ENCODE results near the gene CPNE6.
"Not testable (repeated sequence)": the region's sequence is repeated elsewhere in the genome, so short reads cannot be mapped to it uniquely, and the experiment has no call there.

The CPNE6 gene

GRCh38 chr14:24105609-24106239, 34.4 kb downstream of the CPNE6 start:
- DNase-seq (ENCODE audit: low read depth in 2 of 2), result not testable (repeated sequence)

DNA sequence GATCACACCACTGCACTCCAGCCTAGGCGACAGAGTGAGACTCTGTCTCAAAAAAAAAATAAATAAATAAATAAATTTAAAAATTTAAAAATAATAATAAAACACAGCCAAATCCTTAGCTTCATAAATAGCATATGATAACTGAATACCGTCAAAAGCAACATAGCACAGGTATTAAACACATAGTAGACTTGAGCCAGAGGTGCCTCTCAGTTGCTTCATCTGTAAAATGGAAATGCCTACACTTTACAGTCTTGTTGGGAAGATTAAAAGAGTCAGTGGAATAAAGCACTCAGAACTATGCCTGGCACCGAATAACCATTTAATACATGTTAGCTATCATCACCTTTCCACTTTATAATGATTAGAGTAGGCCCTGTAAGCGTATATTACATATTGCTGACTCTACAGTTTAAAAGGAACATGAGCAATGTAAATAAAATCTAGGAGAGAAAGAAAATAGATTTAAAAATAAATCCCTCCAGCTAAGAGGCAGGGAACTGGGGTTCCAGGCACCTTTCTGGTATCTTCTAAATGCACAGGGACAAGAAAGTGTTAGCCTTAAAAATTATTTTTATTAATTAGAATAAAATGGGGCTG, 35.4 kb downstream of the CPNE6 start:
- DNase-seq (ENCODE audit: low read depth in 2 of 2), result no peak

GRCh38 chr14:24108336-24108874, 37.0 kb downstream of the CPNE6 start:
- DNase-seq (ENCODE audit: low read depth in 2 of 2), result no peak

DNA sequence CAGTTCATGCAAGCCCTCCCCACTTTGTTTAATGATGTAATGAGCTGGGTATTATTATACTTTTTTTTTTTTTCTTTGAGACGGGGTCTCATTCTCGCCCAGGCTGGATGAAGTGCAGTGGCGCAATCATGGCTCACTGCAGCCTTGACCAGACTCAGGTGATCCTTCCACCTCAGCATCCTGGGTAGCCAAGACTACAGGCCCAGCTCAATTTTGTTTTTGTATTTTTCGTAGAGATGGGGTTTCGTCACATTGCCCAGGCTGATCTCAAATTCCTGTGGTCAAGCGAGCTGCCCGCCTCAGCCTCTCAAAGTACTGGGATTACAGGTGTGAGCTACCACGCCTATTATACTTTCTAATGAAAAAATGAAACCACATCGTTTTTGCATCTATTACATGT, 38.7 kb downstream of the CPNE6 start:
- DNase-seq (ENCODE audit: low read depth in 2 of 2), result no peak

DNA sequence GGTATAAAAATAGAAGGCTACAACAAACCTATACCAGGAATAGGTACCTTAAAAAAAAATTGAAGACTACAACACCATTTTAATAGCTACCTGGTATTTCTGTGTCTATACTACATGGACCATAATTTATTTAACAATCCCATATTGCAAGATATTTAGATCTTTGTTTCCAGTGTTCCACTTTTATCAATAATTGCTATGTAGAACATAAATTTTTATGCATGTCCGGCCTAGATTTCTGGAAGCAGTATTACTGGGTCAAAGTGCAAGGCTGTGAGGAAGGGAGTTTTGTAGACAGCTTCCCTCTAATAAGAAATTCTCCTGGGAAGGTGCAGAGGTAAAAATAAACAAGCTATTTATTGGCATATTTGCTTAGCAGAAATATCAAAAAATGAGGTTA, 39.2 kb downstream of the CPNE6 start:
- no peak for DNase-seq (ENCODE audit: low read depth in 2 of 2)

DNA sequence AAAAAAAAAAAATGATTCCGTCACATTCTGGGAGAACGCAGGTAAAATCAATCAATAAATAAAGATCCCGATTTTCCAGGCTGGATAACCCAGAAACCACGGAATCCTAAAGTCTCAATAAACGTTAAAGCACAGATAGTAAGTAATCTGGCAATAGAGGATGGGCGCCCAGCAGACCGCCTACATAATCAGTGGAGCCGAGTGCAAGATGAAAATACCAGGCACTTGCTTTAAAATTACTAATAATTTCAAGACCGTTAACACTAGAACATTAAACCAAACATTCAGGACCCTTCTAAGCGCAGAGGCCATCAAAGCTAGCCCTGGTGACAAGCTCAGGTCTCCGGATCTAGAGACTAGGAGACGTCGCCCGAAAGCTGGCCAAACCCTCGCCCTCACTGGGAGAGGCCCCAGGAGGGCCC, 42.0 kb downstream of the CPNE6 start:
- no peak for DNase-seq (ENCODE audit: low read depth in 2 of 2)

- peak; percentile 72 to 80 for DNase-seq (ENCODE audit: low read depth in 2 of 2)
Measured at GRCh38 chr14:24113801-24114531, 42.6 kb downstream of the CPNE6 start.

- DNase-seq (ENCODE audit: low read depth in 2 of 2), result peak; percentile 96 to 98
Measured at GRCh38 chr14:24114532-24115421, 43.4 kb downstream of the CPNE6 start, which contains the start of the genes DCAF11 and NRL. Gene DCAF11 (plus strand): TSS chr14:24114777. CDS start chr14:24115595, 818 bp downstream. Gene NRL (minus strand): TSS chr14:24114949. CDS start chr14:24082848, 32,101 bp downstream.

- DNase-seq (ENCODE audit: low read depth in 2 of 2), result no peak
Measured at GRCh38 chr14:24115422-24116127, 44.2 kb downstream of the CPNE6 start.

DNA sequence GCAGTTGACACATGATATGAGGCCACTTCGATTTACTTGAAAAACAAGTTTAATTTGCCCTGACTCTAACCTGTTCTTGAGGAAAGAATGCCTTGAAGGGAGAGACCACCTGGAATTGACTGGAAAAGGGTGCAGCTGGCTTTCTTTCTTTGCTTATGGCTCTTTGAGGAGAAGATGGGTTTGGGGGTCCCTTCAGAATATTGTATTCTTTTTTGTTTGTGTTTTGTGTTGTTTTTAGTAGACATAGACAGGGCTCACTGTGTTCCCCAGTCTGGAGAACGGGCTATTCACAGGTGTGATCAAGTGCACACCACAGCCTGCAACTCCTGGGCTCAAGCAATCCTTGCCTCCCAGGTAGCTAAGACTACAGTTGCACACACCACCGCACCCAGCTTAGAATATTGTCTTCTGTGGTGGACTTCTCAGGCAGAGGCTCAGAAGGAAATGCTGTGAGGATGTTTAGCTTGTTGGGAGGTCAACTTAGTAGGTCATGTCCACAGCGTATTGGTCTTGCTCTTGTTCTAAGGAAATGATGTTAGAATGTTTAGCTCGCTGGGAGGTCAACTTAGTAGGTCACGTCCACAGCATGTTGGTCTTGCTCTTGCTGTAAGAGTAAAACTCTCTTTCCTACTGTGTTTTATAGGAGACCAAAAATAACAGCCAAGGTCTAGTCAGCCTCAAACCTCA, 44.9 kb downstream of the CPNE6 start:
- DNase-seq (ENCODE audit: low read depth in 2 of 2), result no peak

DNA sequence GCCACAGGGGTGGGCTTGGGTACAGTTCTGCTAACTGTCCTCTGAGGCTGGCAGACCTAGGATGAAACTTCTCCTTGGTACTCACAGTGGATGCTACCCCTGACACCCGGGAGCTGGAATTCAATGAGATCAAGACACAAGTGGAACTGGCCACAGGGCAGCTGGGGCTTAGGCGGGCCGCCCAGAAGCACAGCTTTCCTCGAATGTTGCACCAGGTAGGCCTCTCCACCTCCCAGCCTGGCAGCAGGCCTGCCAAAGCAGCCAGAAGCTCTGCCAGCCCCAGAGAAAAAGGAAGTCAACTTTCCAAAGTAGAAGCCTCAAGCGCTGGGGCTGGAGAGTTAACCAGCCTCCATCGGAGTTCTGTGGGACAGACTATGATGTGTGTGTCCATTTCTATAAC, 45.8 kb downstream of the CPNE6 start:
- no peak for DNase-seq (ENCODE audit: low read depth in 2 of 2)

DNA sequence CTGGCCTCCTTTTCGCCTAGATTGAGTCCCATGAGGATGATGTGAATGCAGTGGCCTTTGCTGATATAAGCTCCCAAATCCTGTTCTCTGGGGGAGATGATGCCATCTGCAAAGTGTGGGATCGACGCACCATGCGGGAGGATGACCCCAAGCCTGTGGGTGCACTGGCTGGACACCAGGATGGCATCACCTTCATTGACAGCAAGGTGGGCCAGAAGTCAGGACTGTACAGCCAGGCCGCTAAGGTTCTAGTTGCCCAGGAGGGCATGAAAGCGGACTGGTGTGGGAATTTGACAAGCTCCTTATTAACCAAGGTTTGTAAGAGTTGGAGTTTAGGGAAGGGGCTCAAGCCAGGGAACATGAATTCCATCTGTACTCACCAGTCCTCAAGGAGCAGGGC, 48.3 kb downstream of the CPNE6 start:
- no peak for DNase-seq (ENCODE audit: low read depth in 2 of 2)

GRCh38 chr14:24121210-24121609, 49.8 kb downstream of the CPNE6 start:
- DNase-seq (ENCODE audit: low read depth in 2 of 2), result no peak

DNA sequence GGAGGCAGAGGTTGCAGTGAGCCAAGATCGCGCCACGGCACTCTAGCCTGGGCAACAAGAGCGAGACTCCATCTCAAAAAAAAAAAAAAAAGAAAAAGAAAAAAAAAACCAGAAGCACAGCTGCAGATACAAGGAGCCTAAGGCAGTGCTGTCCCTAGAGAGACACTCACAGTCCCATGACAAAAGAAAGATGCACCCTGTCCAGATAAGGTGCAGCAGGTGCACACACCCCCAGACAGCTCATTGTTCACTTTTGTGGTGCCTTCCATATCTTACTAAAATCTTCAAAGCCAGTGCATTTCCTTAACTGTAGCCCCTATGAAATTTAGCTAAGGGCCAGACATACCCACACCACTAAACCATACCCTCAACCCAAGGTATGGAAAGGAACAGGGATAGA, 51.1 kb downstream of the CPNE6 start:
- no peak for DNase-seq (ENCODE audit: low read depth in 2 of 2)

DNA sequence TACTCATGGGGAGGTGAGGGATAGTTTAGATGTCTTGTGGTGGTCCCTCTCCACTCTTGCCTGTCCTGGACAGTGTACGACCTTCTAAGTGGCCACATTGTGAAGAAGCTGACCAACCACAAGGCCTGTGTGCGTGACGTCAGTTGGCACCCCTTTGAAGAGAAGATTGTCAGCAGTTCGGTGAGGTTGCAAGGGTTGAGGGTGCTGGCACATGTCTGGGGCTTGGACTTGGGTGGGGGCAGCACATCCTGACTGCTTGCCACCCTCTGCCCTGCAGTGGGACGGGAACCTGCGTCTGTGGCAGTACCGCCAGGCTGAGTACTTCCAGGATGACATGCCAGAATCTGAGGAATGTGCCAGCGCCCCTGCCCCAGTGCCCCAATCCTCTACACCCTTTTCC, 51.5 kb downstream of the CPNE6 start:
- no peak for DNase-seq (ENCODE audit: low read depth in 2 of 2)

GRCh38 chr14:24123424-24124417, 52.4 kb downstream of the CPNE6 start:
- DNase-seq (ENCODE audit: low read depth in 2 of 2), result no peak

- no peak for DNase-seq (ENCODE audit: low read depth in 2 of 2)
Measured at GRCh38 chr14:24126939-24127338, 55.6 kb downstream of the CPNE6 start.

DNA sequence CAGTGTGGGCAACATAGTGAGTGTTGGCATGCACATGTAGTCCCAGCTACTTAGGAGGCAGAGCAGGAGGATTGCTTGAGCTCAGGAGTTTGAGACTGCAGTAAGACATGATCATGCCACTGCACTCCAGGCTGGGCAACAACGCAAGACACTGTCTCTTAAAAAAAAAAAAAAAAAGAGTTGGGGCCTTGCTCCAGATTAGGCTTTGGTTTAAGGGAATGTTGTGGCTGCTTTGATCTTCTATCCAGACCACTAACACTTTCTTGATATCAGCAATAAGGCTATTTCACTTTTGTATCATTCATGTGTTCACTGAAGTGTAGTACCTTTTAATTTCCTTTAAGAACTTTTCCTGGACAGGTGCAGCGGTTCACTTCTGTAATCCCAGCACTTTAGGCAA, 56.3 kb downstream of the CPNE6 start:
- DNase-seq (ENCODE audit: low read depth in 2 of 2), result no peak

Measured in stimulated activated CD4-positive, alpha-beta T cell treated with anti-CD3 and anti-CD28 coated beads, Interleukin-4, amount 100 ng/mL, for 48 hours (primary cell).